Neuronal stem cell (in vitro differentiated cells): ENCODE measurements around the gene C10orf105.

Experiments
- DNase-seq: peaks from one replicate; pipeline ENCODE4 v3.0.0-alpha.2; 2013; ENCODE audit warnings: low spot score
- H2AFZ ChIP-seq: one replicate; pipeline ENCODE4 v1.6.1; 2013; ENCODE audit warnings: mild to moderate bottlenecking, low read length, inconsistent platforms
- H2AK5ac ChIP-seq: 2 replicates; pipeline ENCODE4 v1.6.1; 2013; ENCODE audit warnings: low read depth, mild to moderate bottlenecking, inconsistent platforms, low read length, moderate library complexity, mixed read lengths
- H2BK120ac ChIP-seq: 2 replicates; pipeline ENCODE4 v1.6.1; 2013; ENCODE audit warnings: low read depth, mild to moderate bottlenecking, inconsistent platforms, low read length, moderate library complexity, mixed read lengths
- H2BK12ac ChIP-seq: one replicate; pipeline ENCODE4 v1.6.1; 2013; ENCODE audit warnings: low read length, inconsistent platforms
- H2BK15ac ChIP-seq: 2 replicates; pipeline ENCODE4 v1.6.1; 2013; ENCODE audit warnings: mild to moderate bottlenecking, low read length, inconsistent platforms, mixed read lengths
- H2BK5ac ChIP-seq: one replicate; pipeline ENCODE4 v1.6.1; 2013; ENCODE audit warnings: inconsistent platforms, mild to moderate bottlenecking, low read length, moderate library complexity
- H3K14ac ChIP-seq: one replicate; pipeline ENCODE4 v1.6.1; 2013; ENCODE audit warnings: low read length, inconsistent platforms
- H3K18ac ChIP-seq: 2 replicates; pipeline ENCODE4 v1.6.1; 2013; ENCODE audit warnings: low read length, inconsistent platforms
- H3K23ac ChIP-seq: 2 replicates; pipeline ENCODE4 v1.6.1; 2013; ENCODE audit warnings: low read depth, mild to moderate bottlenecking, mixed read lengths, low read length, inconsistent platforms; ENCODE audit not compliant: poor library complexity
- H3K27ac ChIP-seq: replicated peaks from 3 replicates; pipeline ENCODE4 v1.5.1; 2013; ENCODE audit warnings: low read length, inconsistent platforms
- H3K27me3 ChIP-seq, 3 experiments: 2 replicates each; pipeline ENCODE4 v1.6.1; 2013; ENCODE audit warnings: low read length in 3 of 3, mild to moderate bottlenecking in 2 of 3, inconsistent platforms in 1 of 3, low read depth in 1 of 3, mixed read lengths in 1 of 3, moderate library complexity in 1 of 3; ENCODE audit not compliant: control insufficient read depth in 3 of 3, insufficient read depth in 3 of 3
- H3K36me3 ChIP-seq, 2 donors: replicated peaks in 1 of 2; 2 replicates each; pipeline ENCODE4 v1.6.1; 2013; ENCODE audit warnings: low read length in 2 of 2; ENCODE audit not compliant: control insufficient read depth in 2 of 2, insufficient read depth in 2 of 2
- H3K4ac ChIP-seq: 2 replicates; pipeline ENCODE4 v1.6.1; 2013; ENCODE audit warnings: inconsistent platforms, mild to moderate bottlenecking, low read length, moderate library complexity
- H3K4me1 ChIP-seq, 2 donors: 1 replicate in 1 of 2; 2 replicates in 1 of 2; pipeline ENCODE4 v1.6.1; 2013; ENCODE audit warnings: low read length in 2 of 2, low read depth in 1 of 2; ENCODE audit not compliant: control insufficient read depth in 2 of 2, insufficient read depth in 1 of 2
- H3K4me2 ChIP-seq: one replicate; pipeline ENCODE4 v1.6.1; 2013; ENCODE audit warnings: mild to moderate bottlenecking, low read length, inconsistent platforms; ENCODE audit not compliant: insufficient read depth, poor library complexity, severe bottlenecking
- H3K4me3 ChIP-seq, 2 donors: 2 replicates each; pipeline ENCODE4 v1.5.1; 2013; ENCODE audit warnings: low read length in 2 of 2, mild to moderate bottlenecking in 2 of 2, inconsistent platforms in 1 of 2, moderate library complexity in 1 of 2
- H3K79me1 ChIP-seq: one replicate; pipeline ENCODE4 v1.6.1; 2013; ENCODE audit warnings: low read depth, mild to moderate bottlenecking, inconsistent platforms, low read length, moderate library complexity
- H3K9ac ChIP-seq: one replicate; pipeline ENCODE4 v1.6.1; 2013; ENCODE audit warnings: mild to moderate bottlenecking, low read depth, low read length, inconsistent platforms; ENCODE audit not compliant: poor library complexity
- H3K9me3 ChIP-seq, 2 donors: replicated peaks in 1 of 2; 2 replicates each; pipeline versions ENCODE3 to v1.6.1; 2013; ENCODE audit warnings: low read length in 2 of 2, mild to moderate bottlenecking in 2 of 2, inconsistent platforms in 1 of 2, low read depth in 1 of 2, mixed read lengths in 1 of 2, moderate library complexity in 1 of 2; ENCODE audit not compliant: control insufficient read depth in 2 of 2, insufficient read depth in 1 of 2
- H4K8ac ChIP-seq: one replicate; pipeline ENCODE4 v1.6.1; 2013; ENCODE audit warnings: low read depth, mild to moderate bottlenecking, inconsistent platforms, low read length, moderate library complexity
- H4K91ac ChIP-seq: one replicate; pipeline ENCODE4 v1.6.1; 2013; ENCODE audit warnings: low read length, low read depth, mild to moderate bottlenecking, inconsistent platforms; ENCODE audit not compliant: poor library complexity
- WGBS, 2 donors: extraction: QIAGEN DNeasy Blood & Tissue Kit; methylation state at CpG; one replicate each; pipeline ENCODE4 v1.1.7; 2013; ENCODE audit warnings: missing lambda C conversion rate in 2 of 2, mixed read lengths in 1 of 2; ENCODE audit not compliant: insufficient read length in 2 of 2, insufficient replicate concordance in 1 of 2; ENCODE audit errors: extremely low coverage in 2 of 2; 5-methylcytosine and 5-hydroxymethylcytosine counted together

Gene C10orf105

GRCh38 chr10:71710519-71710918 is 9.1 kb downstream of the C10orf105 start:
- H2BK15ac ChIP-seq = peak overlapping the region; percentile 76
- H3K4ac ChIP-seq = no peak overlapping the region
- no peak overlapping the region for H3K4me3 ChIP-seq
- no peak overlapping the region for H2BK12ac ChIP-seq
- H3K14ac ChIP-seq = no peak overlapping the region
- H3K4me2 ChIP-seq = no peak overlapping the region
- H2BK5ac ChIP-seq = no peak overlapping the region
- H3K4me1 ChIP-seq = peaks cover 0 to 9% of the 10 kb centered on the region in 2 donors
- peaks cover 0 to 12% (median 0%) of the 10 kb centered on the region in 3 experiments for H3K27me3 ChIP-seq
- no CpG with 5 or more reads among the region's 2 CpGs for WGBS, 2 donors
- no peak overlapping the region for H2BK120ac ChIP-seq
- no peaks in the 10 kb centered on the region for H3K9me3 ChIP-seq
- H3K18ac ChIP-seq = peak overlapping the region; percentile 59
- no peak overlapping the region for H2AFZ ChIP-seq
- H3K27ac ChIP-seq = no peak overlapping the region
- no peak overlapping the region for H4K8ac ChIP-seq
- peak overlapping the region; percentile 0 for H2AK5ac ChIP-seq
- H3K36me3 ChIP-seq = no peaks in the 10 kb centered on the region
- H3K9ac ChIP-seq = no peak overlapping the region
- DNase-seq = no peak
- H4K91ac ChIP-seq = no peak overlapping the region
- H3K23ac ChIP-seq = no peak overlapping the region
- peaks cover 2% of the 10 kb centered on the region for H3K79me1 ChIP-seq

DNA sequence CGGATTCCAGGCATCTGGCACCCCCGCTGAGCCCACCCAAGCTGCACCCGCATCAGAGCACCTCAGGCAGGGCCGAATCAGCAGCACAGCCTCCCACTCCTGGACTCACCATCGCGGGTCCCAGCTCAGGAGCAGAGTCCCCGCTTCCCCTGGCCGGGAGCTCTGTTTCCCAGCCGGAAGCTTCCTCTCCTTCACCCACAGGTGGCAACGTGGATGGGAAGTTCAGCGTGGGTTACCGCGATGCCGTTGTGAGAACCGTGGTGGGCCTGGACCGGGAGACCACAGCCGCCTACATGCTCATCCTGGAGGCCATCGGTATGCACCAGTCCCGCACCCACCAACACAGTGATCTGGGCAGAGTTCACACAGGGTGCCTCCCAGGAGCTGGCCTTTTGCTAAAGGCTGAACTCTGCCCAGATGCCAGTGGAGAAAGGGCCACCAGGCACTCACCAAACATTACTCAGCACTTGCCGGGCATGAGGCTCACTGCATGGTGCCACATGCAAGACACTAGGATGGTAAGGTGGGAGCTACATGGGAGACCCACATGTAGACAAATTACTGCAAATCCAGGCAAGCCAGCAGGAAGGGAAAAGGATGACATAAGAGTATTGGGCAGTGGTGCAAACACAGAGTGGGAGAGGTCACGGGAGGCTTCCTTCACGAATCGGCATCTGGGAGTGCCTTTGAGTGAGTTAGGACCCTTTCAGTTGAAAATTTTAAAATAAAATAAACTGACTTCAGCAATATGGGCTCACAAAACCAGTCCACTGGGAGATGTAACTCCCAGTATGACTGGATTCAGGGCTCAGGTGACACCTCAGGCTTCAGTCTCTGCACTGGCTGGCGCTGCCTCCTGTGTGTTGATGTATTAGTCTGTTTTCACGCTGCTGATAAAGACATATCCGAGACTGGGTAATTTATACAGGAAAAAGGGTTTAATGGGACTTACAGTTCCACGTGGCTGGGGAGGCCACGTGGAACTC is 10.4 kb downstream of the C10orf105 start:
- no CpG with 5 or more reads among the region's 28 CpGs for WGBS, 2 donors

DNA sequence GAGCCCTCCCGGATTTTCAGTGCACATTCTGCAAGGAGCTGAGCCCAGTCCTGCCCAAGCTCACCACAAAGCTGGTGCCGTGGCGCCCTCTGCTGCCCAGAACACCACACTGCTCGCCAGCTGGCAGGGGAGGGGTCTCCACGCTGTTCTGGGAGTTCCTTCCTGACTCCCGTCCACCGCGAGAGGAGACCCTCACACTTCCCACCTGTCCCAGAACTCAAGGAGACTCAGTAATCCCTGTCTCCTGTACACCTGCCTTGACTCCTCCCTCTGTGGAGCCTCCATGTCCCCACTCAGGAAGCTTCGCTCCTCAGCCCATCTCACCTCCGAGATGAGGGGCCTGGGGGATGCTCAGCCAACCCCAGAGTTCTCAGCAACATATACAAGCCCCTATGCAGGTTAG is 11.3 kb downstream of the C10orf105 start:
- Histone ChIP-seq H3K4me1 (peaks cover 0 to 4% of the 10 kb centered on the region in 2 donors), H3K9me3 (no peaks in the 10 kb centered on the region), H3K4me3 (no peak overlapping the region), H3K14ac (no peak overlapping the region), H2BK5ac (peak overlapping the region; percentile 16), H3K9ac (no peak overlapping the region), H2AFZ (peak overlapping the region; percentile 39), H2BK120ac (peak overlapping the region; percentile 63), H3K23ac (no peak overlapping the region), H2BK15ac (peak overlapping the region; percentile 16), H4K8ac (no peak overlapping the region), H3K18ac (peak overlapping the region; percentile 38), H3K27me3 (peaks cover 0 to 12% (median 0%) of the 10 kb centered on the region in 3 experiments), H4K91ac (no peak overlapping the region), H2AK5ac (peak overlapping the region; percentile 86), H3K79me1 (no peaks in the 10 kb centered on the region), H3K4me2 (no peak overlapping the region), H3K27ac (no peak overlapping the region), H2BK12ac (no peak overlapping the region), H3K4ac (no peak overlapping the region), H3K36me3 (no peaks in the 10 kb centered on the region)
- no CpG with 5 or more reads among the region's 10 CpGs for WGBS, 2 donors
- DNase-seq = peak; percentile 76

More for the DNA sequence above, 10.4 kb downstream of the C10orf105 start:
- H3K36me3 ChIP-seq = no peaks in the 10 kb centered on the region
- H3K4me1 ChIP-seq = peaks cover 0 to 9% of the 10 kb centered on the region in 2 donors
- H2AK5ac ChIP-seq = peak overlapping the region; percentile 86
- H2BK12ac ChIP-seq = no peak overlapping the region
- peaks cover 1% of the 10 kb centered on the region for H3K79me1 ChIP-seq
- H4K8ac ChIP-seq = no peak overlapping the region
- H3K9ac ChIP-seq = peak overlapping the region; percentile 10
- H2AFZ ChIP-seq = no peak overlapping the region
- peaks cover 0 to 12% (median 0%) of the 10 kb centered on the region in 3 experiments for H3K27me3 ChIP-seq
- H2BK120ac ChIP-seq = peak overlapping the region; percentile 63
- H3K18ac ChIP-seq = peak overlapping the region; percentile 21
- no peak overlapping the region for H4K91ac ChIP-seq
- H3K9me3 ChIP-seq = no peaks in the 10 kb centered on the region
- no peak overlapping the region for H3K14ac ChIP-seq
- no peak overlapping the region for H3K23ac ChIP-seq
- H2BK15ac ChIP-seq = peak overlapping the region; percentile 16
- peak overlapping the region; percentile 16 for H2BK5ac ChIP-seq
- no peak overlapping the region for H3K27ac ChIP-seq
- no peak overlapping the region for H3K4ac ChIP-seq
- no peak for DNase-seq
- H3K4me3 ChIP-seq = no peak overlapping the region
- no peak overlapping the region for H3K4me2 ChIP-seq

GRCh38 chr10:71707240-71707789 is 12.3 kb downstream of the C10orf105 start:
- Histone ChIP-seq H3K27ac (no peak overlapping the region), H3K36me3 (no peaks in the 10 kb centered on the region), H3K23ac (no peak overlapping the region), H3K79me1 (no peaks in the 10 kb centered on the region), H4K8ac (no peak overlapping the region), H3K4me2 (no peak overlapping the region), H3K4me1 (peaks cover 0 to 1% of the 10 kb centered on the region in 2 donors), H2BK120ac (no peak overlapping the region), H3K4me3 (peak overlapping the region in 1 of 2 donors; percentile 1), H3K27me3 (peaks cover 0 to 12% (median 0%) of the 10 kb centered on the region in 3 experiments), H3K9me3 (no peaks in the 10 kb centered on the region), H2BK15ac (no peak overlapping the region), H3K4ac (no peak overlapping the region), H3K14ac (no peak overlapping the region), H3K18ac (peak overlapping the region; percentile 62), H4K91ac (no peak overlapping the region), H3K9ac (no peak overlapping the region), H2BK5ac (peak overlapping the region; percentile 21), H2AFZ (no peak overlapping the region), H2BK12ac (no peak overlapping the region), H2AK5ac (peak overlapping the region; percentile 24)
- no CpG with 5 or more reads among the region's 5 CpGs for WGBS, 2 donors
- no peak for DNase-seq
